Putamen (tissue), 1 donor: ENCODE measurements around the gene IL1B.
A peak's percentile ranks its signal among the peaks of the same experiment; 100 is the strongest.
"Not testable (repeated sequence)": the region's sequence is repeated elsewhere in the genome, so short reads cannot be mapped to it uniquely, and the experiment has no call there.

ENCODE experiments used
- DNase-seq: peaks from one replicate; pipeline ENCODE4 v3.0.0-alpha.2; 2016; ENCODE audit warnings: low spot score

Gene IL1B

DNA sequence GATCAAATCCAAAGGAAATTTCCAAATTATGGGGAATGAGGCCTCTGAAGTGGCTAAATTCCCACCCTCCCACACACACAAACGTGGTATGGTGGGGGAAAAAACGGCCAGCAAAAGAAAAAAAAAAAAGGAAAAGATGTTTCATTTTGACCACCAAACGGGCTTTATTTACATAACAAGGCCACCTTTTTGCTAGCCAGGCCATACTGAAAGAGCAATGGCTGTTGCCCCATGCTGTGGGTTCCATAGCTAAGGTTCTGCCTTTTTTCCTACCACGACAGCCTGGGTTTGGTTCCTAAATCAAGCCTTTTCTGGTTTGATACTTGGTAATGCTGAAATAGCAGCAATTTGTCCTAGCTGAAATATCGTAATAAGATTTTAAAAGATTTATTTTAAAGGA is 14.0 kb upstream of the IL1B start:
- no peak for DNase-seq

DNA sequence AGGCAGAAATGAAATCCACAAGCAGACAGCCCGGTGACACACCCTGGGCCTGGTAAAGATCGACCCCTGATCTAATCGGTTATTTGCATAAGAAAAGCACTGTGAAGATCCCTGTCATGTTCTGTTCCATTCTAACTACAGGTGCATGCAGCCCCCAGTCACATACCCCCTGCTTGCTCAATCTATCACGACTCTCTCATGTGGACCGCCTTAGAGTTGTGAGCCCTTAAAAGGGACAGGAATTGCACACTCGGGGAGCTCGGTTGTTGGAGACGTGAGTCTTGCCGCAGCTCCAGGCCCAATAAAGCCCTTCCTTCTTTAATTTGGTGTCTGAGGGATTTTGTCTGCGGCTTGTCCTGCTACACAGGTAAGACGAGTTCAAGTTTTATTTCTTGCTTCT is 13.4 kb upstream of the IL1B start:
- DNase-seq: no peak

DNA sequence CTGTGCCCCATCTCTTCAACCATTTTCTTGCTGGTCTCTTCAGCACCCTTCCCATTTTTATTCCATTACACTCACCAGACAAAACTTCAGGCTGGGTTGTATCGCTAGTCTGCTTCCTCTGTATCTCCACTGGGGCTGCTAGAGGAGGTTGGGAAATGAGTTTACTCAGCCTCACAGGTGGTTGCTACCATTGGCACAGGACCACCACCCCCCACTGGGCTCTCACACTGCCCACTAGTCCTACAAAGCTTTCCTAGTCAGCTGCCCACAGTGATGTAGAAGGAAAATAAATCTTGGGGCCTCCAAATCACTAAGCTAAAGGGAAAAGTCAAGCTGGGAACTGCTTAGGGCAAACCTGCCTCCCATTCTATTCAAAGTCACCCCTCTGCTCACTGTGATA is 12.3 kb upstream of the IL1B start:
- DNase-seq: no peak

DNA sequence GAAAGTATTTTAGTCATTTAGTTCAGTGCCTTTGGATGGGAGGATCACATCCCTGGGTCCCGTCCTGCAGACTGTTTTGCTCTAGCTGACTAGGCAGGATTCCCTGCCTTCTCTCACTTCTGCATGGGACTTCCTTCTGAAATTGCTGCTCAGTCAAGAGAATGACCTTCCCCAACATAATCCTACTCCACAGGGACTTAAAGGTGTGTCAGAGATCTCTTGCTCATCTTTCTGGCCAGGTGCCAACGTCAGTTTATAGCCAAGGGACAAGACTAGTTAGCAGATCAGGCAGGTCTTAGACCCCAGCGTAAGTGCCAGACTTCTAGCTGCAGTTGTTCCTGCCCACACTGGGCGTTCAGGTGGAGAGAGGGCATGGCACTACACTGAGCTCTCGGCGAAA is 9.5 kb upstream of the IL1B start:
- DNase-seq: no peak

DNA sequence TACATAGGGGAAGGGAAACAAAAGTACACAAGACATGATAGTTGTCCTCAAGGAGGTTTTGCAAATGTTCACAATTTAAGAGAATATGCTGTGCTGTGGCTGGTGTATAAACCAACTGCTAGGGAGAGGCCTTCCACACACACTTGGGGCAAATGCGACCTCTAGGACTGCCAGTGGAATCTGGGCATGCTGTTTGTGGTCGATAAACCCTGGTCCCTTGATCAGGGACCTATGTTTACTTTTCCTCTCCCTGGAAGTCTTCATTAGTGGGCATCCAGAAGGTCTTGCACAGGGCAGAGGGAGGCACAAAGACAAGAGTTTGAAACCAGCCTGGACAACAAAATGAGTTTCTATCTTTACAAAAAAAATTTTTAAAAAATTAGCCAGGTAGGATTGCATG is 7.3 kb upstream of the IL1B start:
- no peak for DNase-seq

DNA sequence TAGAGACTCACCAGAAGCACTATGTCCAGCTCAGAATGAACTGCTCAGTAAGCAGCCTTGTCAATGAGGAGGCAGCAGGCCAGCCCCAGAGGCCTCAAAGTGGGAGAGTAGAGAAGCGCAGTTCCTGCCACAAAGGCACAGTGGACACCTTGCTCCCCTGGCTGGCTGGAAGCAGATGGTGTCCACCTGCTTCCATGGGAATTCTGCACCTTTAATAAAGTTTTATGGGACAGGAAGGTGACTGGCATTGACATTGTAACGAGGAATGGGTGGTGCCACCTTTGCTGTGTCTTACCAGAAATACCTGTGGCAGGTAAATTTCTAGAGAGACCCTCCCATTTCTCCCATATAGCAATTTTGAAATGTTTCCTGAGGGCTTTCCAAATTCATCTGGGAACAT is 6.7 kb upstream of the IL1B start:
- no peak for DNase-seq

DNA sequence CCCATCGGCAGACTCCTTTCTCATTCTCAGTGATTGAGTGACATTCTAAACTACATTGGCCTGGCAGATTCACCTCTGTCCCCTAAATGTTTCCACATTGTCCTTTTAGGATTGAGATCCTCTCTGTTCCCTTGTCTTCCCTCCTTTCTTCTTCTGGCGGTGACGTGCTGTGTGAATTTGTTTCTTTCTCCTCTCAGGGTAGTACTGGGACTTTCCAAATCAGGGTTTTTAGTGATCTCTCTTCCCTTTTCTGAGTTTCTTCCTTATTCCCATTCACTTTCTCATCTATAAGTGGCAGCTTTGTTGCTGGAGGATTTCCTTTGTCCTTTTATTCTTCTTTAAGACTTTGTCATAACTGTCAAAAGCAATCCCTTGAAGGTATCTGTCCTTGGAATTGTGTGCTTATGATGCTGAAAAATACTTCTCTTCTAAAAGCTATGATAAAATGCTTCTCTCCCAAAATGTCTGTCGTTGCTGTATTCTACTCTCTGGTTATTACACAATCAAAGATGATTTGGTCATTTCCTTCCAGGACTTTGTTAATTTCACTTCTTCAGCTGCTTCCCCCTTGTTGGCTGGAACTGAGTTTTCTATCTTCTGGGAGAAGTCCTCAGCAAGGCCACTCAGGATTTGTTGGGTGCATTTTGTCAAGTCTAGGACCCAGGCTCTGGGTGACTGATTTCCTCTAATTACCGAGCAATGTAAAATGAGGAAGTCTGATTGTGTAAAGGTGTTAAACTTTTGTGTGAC is 4.9 kb upstream of the IL1B start:
- DNase-seq: no peak

DNA sequence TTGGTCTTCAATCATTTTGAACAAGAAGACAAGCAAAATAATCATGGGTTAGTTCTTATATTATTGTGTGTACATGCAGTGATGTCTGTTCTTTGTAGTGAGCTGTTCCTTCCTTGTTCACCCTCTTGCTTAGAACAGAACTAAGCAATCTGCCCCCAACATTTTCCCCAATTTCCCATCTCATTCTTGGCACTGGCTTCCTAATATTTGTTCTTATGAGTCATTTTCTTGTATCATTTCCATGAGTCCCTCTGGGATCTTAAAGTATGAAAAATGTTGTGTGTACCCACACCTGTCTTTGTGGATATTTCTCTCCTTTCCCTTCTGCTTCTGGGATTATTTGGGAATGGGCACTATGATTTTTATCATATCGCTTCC is 3.5 kb upstream of the IL1B start:
- no peak for DNase-seq

DNA sequence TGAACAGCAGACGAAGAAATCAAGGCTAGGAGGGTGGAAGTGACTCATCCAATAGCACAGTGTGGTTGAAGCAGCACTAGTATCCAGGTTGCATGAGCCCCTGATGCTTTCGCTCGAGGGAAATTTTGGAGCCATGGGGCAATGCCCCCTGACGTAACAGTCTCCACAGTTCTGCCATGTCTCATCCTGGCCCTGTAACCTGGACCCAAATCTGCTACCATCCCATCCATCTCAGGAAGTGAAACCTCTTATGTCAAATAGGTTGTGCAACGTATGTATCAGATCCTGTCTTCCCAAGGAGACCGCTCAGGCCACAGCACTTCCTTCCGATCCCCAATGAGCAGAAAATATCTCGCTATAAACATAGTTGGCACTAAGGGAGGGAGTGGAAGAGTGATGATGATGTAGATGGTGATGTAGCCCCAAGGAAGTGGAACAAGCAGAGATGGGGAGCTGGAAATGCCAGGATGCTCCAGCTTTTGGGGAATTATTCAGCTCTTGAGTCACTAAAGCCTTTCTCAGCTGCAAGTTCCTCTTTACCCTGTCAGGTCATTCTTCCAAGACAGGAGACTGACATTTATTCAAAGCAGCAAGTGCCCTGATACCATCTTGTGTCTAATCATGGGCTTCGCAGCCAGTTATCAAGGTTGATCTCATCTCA is 3.0 kb upstream of the IL1B start:
- peak; percentile 11 for DNase-seq

DNA sequence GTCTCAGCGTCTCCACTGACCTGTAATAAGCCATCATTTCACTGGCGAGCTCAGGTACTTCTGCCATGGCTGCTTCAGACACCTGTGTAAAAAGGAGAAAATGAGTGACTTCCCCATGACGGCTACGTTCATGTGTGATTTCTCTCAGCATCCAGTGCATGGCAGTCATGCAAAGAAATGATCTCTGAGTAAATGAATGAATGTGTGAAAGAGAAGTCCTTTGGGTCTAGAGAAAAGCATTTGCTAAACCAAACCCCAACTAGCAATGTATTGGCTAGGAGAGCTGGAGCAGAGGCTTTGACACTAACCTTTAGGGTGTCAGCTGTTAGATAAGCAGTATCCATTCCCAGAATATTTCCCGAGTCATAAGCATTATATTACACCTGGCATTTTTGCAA is 417 bp downstream of the IL1B start:
- DNase-seq: no peak

DNA sequence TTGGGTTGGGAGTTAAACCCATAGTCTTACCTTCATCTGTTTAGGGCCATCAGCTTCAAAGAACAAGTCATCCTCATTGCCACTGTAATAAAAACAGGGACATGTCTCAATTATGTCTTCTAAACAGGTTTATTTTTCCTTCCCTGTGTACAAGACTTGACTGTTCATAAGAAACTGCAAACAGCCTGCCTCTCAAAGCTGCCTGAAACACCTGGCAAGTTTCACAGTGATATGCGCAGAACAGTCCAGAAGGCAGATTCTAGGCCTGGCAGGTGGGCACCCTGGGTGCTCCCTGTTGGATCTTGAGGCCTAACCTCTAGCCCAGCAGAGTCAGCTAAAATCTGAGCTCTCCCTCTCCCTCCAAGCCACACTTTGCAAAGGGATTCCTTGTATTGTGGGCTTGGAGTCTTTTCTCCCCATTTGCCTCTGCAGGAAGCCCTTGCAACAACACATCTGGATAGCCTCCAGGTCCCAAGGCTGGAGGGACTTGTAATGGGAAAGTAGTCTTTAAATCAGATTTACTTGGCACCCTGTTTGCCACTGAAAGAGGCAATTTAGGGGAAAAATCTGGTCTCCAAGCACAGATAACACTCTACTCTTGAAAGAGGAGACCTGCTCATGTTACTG is 930 bp downstream of the IL1B start:
- DNase-seq: no peak

DNA sequence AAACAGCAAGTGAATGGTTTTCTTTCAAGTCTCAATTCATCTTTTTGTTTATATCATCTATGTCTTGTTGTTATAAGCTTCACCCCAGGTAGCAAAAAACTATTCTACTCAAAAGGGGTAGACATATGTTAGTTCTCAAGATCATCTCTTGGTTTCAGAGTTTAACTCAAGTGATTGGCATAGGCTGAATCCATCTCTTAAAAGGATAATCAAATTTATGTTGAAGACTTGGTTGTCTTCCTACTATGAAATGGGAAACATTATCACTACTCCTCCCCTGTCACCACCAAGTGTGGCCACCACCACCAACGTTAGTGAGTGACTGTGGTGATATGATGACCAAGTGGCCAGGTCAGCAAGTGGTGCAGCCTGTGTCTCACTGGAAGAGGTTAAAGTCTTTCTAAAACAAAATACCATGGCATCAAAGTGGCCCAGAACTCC is 1.5 kb downstream of the IL1B start:
- no peak for DNase-seq

DNA sequence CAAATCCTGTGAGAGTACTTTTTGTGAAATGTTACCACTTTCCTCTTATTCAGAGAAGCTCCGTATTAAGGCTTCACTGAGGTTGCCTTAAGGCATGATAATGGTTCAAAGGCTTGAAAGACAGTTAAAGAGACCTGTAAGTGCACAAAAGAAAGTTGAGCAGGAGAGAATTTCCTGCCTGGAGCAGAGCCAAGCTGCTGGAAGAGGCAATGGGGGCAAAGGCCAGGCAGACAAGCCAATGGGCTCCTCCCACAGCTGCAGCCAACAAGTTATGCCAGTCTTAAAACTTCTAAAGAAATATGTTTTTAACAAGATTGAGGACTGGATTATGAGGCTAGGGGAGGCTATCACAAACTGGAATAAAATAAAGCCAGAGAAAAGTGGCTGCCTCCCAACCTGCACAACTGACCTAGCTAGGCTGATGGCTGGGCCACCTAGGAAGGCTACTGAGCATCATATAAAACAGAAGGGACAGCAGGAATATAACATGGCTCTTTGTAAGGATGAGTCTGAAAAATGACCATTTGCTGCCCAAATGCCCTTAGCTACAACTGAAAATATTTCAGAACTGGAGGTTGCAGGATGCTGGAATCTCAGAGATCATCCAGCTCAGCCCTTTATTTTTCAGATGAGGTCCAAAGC is 2.1 kb downstream of the IL1B start:
- no peak for DNase-seq

DNA sequence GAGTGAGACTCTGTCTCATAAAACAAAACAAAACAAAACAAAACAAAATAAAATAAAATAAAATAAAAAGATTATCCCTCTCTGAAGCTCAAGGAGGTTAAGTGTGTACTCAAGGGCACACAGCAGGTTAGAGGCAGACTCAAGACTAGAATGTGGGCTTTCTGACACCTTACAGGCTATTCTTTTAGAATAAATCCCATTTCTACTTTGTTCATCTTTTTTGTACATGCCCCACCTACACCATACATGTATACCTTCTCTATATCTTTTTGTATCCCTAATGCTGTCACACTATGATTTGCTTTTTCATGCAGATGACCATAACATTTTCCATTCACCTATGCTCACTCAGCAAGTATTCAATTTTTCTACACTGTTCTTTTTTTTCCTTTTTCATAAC is 2.6 kb downstream of the IL1B start:
- no peak for DNase-seq

DNA sequence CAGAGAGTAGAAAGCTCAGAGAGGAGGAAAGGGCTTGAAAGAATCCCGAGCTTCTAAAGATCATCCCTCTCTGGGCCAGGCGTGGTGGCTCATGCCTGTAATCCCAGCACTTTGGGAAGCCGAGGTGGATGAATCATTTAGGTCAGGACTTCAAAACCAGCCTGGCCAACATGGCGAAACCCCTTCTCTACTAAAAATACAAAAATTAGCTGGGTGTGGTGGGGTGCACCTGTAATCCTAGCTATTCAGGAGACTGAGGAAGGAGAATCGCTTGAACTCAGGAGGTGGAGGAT is 3.0 kb downstream of the IL1B start:
- not testable (repeated sequence) for DNase-seq

DNA sequence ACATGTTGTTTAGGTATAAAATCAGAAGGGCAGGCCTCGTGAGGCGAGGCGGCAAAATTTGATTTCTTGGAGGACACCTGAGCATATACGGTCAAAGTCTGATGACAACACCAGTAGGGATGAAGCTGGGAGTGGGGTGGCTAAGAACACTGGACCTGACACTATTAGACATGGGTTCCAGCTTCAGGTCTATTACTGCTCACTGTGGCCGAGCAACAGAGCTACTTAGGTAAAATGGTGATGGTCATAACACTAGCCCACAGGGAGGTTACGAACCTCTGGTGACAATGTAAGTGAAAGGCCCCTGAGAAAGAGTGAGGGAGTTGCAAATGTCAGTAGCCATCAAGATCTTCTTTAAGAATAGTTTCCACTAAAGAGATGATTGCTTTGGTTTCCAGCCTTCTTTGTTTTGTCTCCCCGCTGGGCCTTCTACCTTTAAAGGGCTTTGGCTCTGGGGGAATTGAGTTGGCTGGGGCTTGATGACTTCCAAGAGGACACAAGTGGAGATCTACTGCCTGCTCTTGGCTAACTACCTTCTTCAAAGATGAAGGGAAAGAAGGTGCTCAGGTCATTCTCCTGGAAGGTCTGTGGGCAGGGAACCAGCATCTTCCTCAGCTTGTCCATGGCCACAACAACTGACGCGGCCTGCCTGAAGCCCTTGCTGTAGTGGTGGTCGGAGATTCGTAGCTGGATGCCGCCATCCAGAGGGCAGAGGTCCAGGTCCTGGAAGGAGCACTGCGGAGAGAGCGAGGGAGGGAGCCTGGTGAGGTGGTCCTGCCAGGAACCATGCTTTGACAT is 3.5 kb downstream of the IL1B start:
- DNase-seq: no peak

DNA sequence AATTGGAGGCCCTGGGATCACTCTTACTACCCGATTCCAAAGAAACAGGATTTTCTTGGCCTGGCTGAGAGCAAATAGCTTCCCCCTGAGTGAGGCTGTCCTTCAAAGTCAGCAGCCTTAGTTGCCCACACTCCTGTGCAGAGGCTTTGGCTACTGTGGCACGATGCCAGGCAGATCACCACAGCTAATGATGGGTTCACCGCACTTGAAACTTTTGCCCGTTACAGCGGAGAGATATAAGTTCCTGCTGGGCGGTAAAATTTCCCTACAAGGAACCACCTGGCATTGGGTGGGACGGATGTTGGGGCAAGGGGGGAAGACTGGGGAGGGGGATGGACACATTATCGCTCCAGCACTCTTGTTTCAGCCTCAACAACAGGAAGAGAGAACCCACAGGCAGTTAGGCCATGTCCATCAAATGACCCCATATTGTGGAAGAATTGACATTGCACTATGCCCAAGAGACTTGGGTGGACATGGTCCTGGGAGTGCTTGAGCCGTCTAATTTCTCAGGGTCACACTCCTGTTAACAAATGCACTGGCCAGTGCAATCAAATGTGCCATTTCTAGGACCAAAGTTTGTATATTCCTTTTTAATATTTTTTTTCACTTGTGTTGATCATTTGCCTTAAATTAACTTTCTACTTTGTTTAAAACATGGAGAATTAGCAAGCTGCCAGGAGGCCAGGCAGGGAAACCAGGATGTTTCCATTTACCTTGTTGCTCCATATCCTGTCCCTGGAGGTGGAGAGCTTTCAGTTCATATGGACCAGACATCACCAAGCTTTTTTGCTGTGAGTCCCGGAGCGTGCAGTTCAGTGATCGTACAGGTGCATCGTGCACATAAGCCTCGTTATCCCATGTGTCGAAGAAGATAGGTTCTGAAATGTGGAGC is 4.4 kb downstream of the IL1B start:
- no peak for DNase-seq

DNA sequence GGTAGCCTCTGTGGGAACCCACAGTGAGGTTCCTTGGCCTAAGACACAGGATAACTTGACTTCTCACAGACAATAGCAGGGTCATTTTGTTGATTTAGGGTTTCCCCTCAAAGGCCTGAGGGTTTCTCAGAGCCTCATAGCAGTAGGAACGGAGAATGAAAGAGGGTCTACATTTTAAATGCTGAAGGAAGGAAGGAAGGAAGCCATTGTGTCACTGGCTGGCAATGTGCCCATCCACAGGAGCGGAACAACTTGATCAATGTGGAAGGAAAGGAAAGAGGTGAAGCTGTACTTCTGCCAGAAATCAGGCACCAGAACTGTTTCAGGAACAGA is 5.1 kb downstream of the IL1B start:
- no peak for DNase-seq

DNA sequence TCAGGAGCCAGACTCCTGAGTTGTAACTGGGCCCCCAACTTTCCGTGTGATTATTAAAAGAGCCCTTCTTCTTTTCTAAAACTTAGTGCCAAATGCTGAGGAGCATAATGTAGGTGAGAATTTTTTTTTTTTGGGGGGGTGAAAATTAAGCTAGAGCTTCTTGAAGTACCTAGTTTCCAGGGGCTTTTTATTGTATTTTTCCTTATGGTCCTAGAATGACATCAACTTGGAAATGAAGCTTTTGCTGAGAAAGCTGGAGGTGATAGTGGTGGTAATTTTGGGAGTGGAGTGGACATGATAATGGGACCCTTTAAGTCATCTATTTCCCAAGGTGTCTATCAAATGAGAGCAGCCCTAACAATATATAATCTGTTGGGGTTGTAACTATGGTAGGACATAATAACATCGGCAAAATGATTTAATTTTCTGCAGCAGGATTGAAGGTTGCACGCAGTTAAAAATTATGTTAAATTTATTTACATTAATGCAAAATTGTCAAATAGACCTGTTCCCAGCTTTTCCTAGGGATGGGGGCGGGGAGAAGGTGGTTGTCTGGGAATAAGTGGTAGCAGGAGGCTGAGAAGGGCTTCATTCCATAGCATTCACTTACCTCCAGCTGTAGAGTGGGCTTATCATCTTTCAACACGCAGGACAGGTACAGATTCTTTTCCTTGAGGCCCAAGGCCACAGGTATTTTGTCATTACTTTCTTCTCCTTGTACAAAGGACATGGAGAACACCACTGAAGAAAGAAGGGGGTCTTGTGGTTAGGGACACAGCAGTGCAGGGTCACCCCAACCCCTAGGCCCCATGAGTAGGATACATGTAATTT is 5.7 kb downstream of the IL1B start:
- no peak for DNase-seq

DNA sequence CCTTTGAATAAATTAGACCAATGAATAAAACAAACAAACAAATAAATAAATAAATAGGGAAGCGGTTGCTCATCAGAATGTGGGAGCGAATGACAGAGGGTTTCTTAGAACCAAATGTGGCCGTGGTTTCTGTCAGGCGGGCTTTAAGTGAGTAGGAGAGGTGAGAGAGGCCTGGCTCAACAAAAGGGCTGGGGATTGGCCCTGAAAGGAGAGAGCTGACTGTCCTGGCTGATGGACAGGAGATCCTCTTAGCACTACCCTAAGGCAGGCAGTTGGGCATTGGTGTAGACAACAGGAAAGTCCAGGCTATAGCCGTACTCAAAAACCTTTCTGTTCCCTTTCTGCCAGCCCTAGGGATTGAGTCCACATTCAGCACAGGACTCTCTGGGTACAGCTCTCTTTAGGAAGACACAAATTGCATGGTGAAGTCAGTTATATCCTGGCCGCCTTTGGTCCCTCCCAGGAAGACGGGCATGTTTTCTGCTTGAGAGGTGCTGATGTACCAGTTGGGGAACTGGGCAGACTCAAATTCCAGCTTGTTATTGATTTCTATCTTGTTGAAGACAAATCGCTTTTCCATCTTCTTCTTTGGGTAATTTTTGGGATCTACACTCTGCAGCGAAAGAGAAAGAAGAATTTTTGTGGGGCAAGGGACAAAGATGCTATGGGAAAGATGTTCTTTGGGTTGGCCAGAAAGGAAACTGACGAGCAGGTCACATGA is 6.5 kb downstream of the IL1B start:
- no peak for DNase-seq
